Measurements from ENCODE around the gene P2RX5.

P2RX5 gene

GRCh38 chr17:3636908-3637373 is 59.0 kb downstream of the P2RX5 start:
- TF ChIP-seq CTCF (IDR thresholded peaks at IDR 0.05; ENCODE audit: insufficient read depth, low read length, poor library complexity, severe bottlenecking), result no peak
- H3K4me3 ChIP-seq (replicated peaks; ENCODE audit: low read depth, low read length), result peak overlapping the region; percentile 94
- no peaks in the 10 kb centered on the region for H3K27me3 ChIP-seq (replicated peaks; ENCODE audit: control insufficient read depth, insufficient read depth, low read length)
- peaks cover 2% of the 10 kb centered on the region for H3K36me3 ChIP-seq (ENCODE audit: control insufficient read depth, insufficient read depth, low read length)
- DNase-seq (ENCODE audit: extremely low read depth, insufficient read length), result no peak

- peak; percentile 96 for DNase-seq (ENCODE audit: extremely low read depth, insufficient read length)
- peak within 1 kb of the TSS; percentile 94 for H3K4me3 ChIP-seq (replicated peaks; ENCODE audit: low read depth, low read length)
- TF ChIP-seq CTCF (IDR thresholded peaks at IDR 0.05; ENCODE audit: insufficient read depth, low read length, poor library complexity, severe bottlenecking), result no peak
Measured at GRCh38 chr17:3636154-3636907, 59.6 kb downstream of the P2RX5 start, which contains the start of the genes CTNS and SHPK. CTNS (plus strand) TSS chr17:3636760; CDS start chr17:3640207, 3,447 bp downstream. SHPK (minus strand) TSS chr17:3636250; CDS start chr17:3636219, 31 bp downstream.

GRCh38 chr17:3635474-3636153 is 60.3 kb downstream of the P2RX5 start:
- peak overlapping the region; percentile 94 for H3K4me3 ChIP-seq (replicated peaks; ENCODE audit: low read depth, low read length)
- H3K36me3 ChIP-seq (ENCODE audit: control insufficient read depth, insufficient read depth, low read length), result peaks cover 2% of the 10 kb centered on the region
- no peak for DNase-seq (ENCODE audit: extremely low read depth, insufficient read length)
- H3K27me3 ChIP-seq (replicated peaks; ENCODE audit: control insufficient read depth, insufficient read depth, low read length), result no peaks in the 10 kb centered on the region
- no peak for TF ChIP-seq CTCF (IDR thresholded peaks at IDR 0.05; ENCODE audit: insufficient read depth, low read length, poor library complexity, severe bottlenecking)

More at GRCh38 chr17:3636154-3636907, 59.6 kb downstream of the P2RX5 start, which contains the start of the genes CTNS and SHPK:
- H3K36me3 ChIP-seq (ENCODE audit: control insufficient read depth, insufficient read depth, low read length), result peaks cover 2% of the 10 kb centered on the region
- no peaks in the 10 kb centered on the region for H3K27me3 ChIP-seq (replicated peaks; ENCODE audit: control insufficient read depth, insufficient read depth, low read length)

- DNase-seq (ENCODE audit: extremely low read depth, insufficient read length), result no peak
- no peak for TF ChIP-seq CTCF (IDR thresholded peaks at IDR 0.05; ENCODE audit: insufficient read depth, low read length, poor library complexity, severe bottlenecking)
- H3K36me3 ChIP-seq (ENCODE audit: control insufficient read depth, insufficient read depth, low read length), result peaks cover 9% of the 10 kb centered on the region
- no peaks in the 10 kb centered on the region for H3K27me3 ChIP-seq (replicated peaks; ENCODE audit: control insufficient read depth, insufficient read depth, low read length)
- H3K4me3 ChIP-seq (replicated peaks; ENCODE audit: low read depth, low read length), result no peak overlapping the region
Measured at GRCh38 chr17:3632287-3632686, 63.7 kb downstream of the P2RX5 start.

GRCh38 chr17:3630781-3631180 is 65.2 kb downstream of the P2RX5 start:
- peaks cover 11% of the 10 kb centered on the region for H3K36me3 ChIP-seq (ENCODE audit: control insufficient read depth, insufficient read depth, low read length)
- H3K27me3 ChIP-seq (replicated peaks; ENCODE audit: control insufficient read depth, insufficient read depth, low read length), result no peaks in the 10 kb centered on the region
- TF ChIP-seq CTCF (IDR thresholded peaks at IDR 0.05; ENCODE audit: insufficient read depth, low read length, poor library complexity, severe bottlenecking), result no peak
- no peak for DNase-seq (ENCODE audit: extremely low read depth, insufficient read length)
- no peak overlapping the region for H3K4me3 ChIP-seq (replicated peaks; ENCODE audit: low read depth, low read length)

Data from GM06990 (cell line).